ENCODE results near the gene MAD2L2. TPM values are rescaled to one million over a fixed set of nuclear protein-coding genes. Genes with fewer than 3 reads are reported as not detected.

MAD2L2 gene
- total RNA-seq, 1 experiment from 2014 or later = 283 TPM

DNA sequence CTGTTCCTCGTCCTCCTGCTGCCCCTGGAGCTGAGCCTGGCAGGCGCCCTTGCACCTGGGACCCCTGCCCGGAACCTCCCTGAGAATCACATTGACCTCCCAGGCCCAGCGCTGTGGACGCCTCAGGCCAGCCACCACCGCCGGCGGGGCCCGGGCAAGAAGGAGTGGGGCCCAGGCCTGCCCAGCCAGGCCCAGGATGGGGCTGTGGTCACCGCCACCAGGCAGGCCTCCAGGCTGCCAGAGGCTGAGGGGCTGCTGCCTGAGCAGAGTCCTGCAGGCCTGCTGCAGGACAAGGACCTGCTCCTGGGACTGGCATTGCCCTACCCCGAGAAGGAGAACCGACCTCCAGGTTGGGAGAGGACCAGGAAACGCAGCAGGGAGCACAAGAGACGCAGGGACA is 25.3 kb upstream of the MAD2L2 start:
- H3K79me1 ChIP-seq (ENCODE audit: insufficient read depth, low read depth, low read length, poor library complexity, severe bottlenecking) = no peaks in the 10 kb centered on the region
- H3K9ac ChIP-seq (ENCODE audit: extremely low read depth, insufficient read length, low read length) = no peak overlapping the region
- H3K4me2 ChIP-seq (ENCODE audit: insufficient read depth, insufficient read length, low read length) = no peak overlapping the region
- no peak overlapping the region for H3K27ac ChIP-seq (ENCODE audit: insufficient read length, low read depth, low read length)
- H3K23ac ChIP-seq (ENCODE audit: insufficient read length, low read depth, low read length) = no peak overlapping the region
- H3K9me3 ChIP-seq (ENCODE audit: control insufficient read depth, low read depth, low read length) = no peaks in the 10 kb centered on the region
- peak; percentile 22 for DNase-seq
- no peak overlapping the region for H2AK5ac ChIP-seq (ENCODE audit: insufficient read length, low read length)
- peaks cover 4% of the 10 kb centered on the region for H4K20me1 ChIP-seq (ENCODE audit: control insufficient read depth, insufficient read depth, insufficient read length)
- peaks cover 4% of the 10 kb centered on the region; the same call in 1 of the 2 replicates for H3K4me1 ChIP-seq (ENCODE audit: insufficient read depth, low read length)
- Mint-ChIP-seq H3K9me3 (no peaks in the 10 kb centered on the region), H3K27me3 (ENCODE audit: low read depth) (no peaks in the 10 kb centered on the region), H3K4me3 (no peak overlapping the region), H3K27ac (peak overlapping the region in 1 of 3 experiments; percentile 82; a peak in 1 of 7 replicates), H3K36me3 (ENCODE audit: insufficient read depth in 1 of 3, low read depth in 3 of 3) (peaks cover 9 to 21% (median 10%) of the 10 kb centered on the region in 3 experiments), H3K4me1 (peaks cover 46 to 53% of the 10 kb centered on the region in 2 experiments)
- WGBS (ENCODE audit: extremely low coverage, insufficient read length, low lambda C conversion rate) = no CpG with 5 or more reads among the region's 14 CpGs
- no peak overlapping the region for H3K14ac ChIP-seq (ENCODE audit: insufficient read depth, low read length)
- H2BK120ac ChIP-seq (ENCODE audit: low read depth, low read length, poor library complexity, severe bottlenecking) = no peak overlapping the region
- H4K91ac ChIP-seq (ENCODE audit: insufficient read length, low read depth, low read length) = no peak overlapping the region
- no peak overlapping the region for H4K5ac ChIP-seq (ENCODE audit: insufficient read length, low read depth, low read length)
- H3K79me2 ChIP-seq (ENCODE audit: insufficient read depth, low read length) = no peaks in the 10 kb centered on the region; the same call in 1 of the 2 replicates
- no peak overlapping the region for H2BK5ac ChIP-seq (ENCODE audit: insufficient read length, low read length)
- no peak overlapping the region for H3K4ac ChIP-seq (ENCODE audit: low read depth, low read length)
- H2BK12ac ChIP-seq (ENCODE audit: insufficient read length, low read depth, low read length) = no peak overlapping the region
- no peak overlapping the region for H3K18ac ChIP-seq (ENCODE audit: insufficient read length, low read depth, low read length)
- no peak overlapping the region for H4K8ac ChIP-seq (replicated peaks; ENCODE audit: insufficient read length, low read depth, low read length)
- H2BK15ac ChIP-seq (ENCODE audit: low read depth, low read length) = no peak overlapping the region
- H3K56ac ChIP-seq (ENCODE audit: insufficient read length, low read depth, low read length) = no peak overlapping the region
- H2BK20ac ChIP-seq (ENCODE audit: low read depth, low read length, poor library complexity, severe bottlenecking) = no peak overlapping the region
- H3K23me2 ChIP-seq (ENCODE audit: insufficient read length, low read depth, low read length, poor library complexity, severe bottlenecking) = no peaks in the 10 kb centered on the region
- no peak overlapping the region for H2AFZ ChIP-seq (ENCODE audit: low read length)
- H3T11ph ChIP-seq (ENCODE audit: low read length) = no peak overlapping the region
- TF ChIP-seq, protein P1, sequence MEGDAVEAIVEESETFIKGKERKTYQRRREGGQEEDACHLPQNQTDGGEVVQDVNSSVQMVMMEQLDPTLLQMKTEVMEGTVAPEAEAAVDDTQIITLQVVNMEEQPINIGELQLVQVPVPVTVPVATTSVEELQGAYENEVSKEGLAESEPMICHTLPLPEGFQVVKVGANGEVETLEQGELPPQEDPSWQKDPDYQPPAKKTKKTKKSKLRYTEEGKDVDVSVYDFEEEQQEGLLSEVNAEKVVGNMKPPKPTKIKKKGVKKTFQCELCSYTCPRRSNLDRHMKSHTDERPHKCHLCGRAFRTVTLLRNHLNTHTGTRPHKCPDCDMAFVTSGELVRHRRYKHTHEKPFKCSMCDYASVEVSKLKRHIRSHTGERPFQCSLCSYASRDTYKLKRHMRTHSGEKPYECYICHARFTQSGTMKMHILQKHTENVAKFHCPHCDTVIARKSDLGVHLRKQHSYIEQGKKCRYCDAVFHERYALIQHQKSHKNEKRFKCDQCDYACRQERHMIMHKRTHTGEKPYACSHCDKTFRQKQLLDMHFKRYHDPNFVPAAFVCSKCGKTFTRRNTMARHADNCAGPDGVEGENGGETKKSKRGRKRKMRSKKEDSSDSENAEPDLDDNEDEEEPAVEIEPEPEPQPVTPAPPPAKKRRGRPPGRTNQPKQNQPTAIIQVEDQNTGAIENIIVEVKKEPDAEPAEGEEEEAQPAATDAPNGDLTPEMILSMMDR (conservative IDR thresholded peaks at IDR 0.05) = no peak
- H3K27me3 ChIP-seq (ENCODE audit: insufficient read depth, low read length) = no peaks in the 10 kb centered on the region

Data from H9 (cell line).